Neural cell (in vitro differentiated cells): ENCODE data around the gene CUEDC1.

Experiments
- CTCF ChIP-seq: fragments of 450-650 bp; IDR thresholded peaks from 2 replicates; pipeline ENCODE4 v1.5.1; 2014; ENCODE audit warnings: antibody characterized with exemption, mild to moderate bottlenecking, moderate library complexity; ENCODE audit not compliant: poor library complexity, severe bottlenecking
- EP300 ChIP-seq: fragments of 450-650 bp; conservative IDR thresholded peaks from 2 replicates; pipeline ENCODE4 v1.6.1; 2014; ENCODE audit warnings: antibody characterized with exemption, mild to moderate bottlenecking, moderate library complexity; ENCODE audit not compliant: poor library complexity, severe bottlenecking
- EZH2 ChIP-seq: fragments of 200-600, 300-800 bp; shearing (Covaris generic), sonication (generic); IDR thresholded peaks from 2 replicates; pipeline ENCODE4 v1.6.1; 2014; ENCODE audit warnings: antibody characterized with exemption, low read length, borderline replicate concordance, mild to moderate bottlenecking; ENCODE audit not compliant: insufficient read depth, poor library complexity, severe bottlenecking
- POLR2AphosphoS5 ChIP-seq: IDR thresholded peaks from 2 replicates; pipeline ENCODE4 v1.6.1; 2012
- SMC3 ChIP-seq: fragments of 450-650 bp; conservative IDR thresholded peaks from 2 replicates; pipeline ENCODE4 v1.6.1; 2014; ENCODE audit warnings: antibody characterized with exemption, mild to moderate bottlenecking, moderate library complexity; ENCODE audit not compliant: poor library complexity
- TAF1 ChIP-seq: IDR thresholded peaks from 2 replicates; pipeline ENCODE4 v1.6.1; 2012; ENCODE audit warnings: low read depth
- TF ChIP-seq, protein P1 (sequence below): IDR thresholded peaks from 2 replicates; pipeline ENCODE4 v1.6.1; 2012; ENCODE audit warnings: borderline replicate concordance

DNA sequence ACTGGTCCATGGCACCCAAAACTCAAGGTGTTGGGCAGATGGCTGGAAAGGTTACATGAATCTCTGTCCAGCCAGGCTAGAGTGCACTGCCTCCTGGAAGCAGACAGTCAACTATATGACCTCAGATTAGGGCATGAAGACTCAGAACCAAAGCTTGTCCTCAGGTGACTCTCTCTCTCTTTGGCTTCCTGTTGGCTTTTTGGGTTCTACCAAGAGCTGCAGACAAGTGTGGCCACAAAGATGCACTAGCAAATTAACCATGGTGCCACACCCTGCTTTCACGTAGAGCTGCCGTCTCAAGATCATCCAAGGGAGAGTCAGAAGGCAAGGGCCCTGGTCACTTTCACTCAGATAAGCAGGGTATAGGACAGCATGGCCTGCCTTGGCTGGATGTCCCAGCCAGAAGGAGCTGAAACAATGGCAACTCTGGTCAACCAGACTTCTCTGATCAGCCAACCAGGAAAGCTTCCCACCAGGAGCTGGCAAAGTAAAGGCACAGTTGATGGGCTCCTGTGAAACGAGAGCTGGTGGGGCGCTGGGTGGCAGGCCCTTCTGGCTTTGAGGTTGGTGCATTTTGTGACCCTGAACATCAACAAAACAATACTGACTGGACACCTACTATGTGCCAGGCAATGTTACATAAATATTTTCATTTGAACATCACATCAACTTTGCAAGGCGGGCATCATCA is 31.9 kb downstream of the CUEDC1 start:
- TF ChIP-seq CTCF (no peak), EP300 (no peak), POLR2AphosphoS5 (no peak), TAF1 (no peak), SMC3 (no peak), EZH2 (no peak)
- TF ChIP-seq, protein P1, sequence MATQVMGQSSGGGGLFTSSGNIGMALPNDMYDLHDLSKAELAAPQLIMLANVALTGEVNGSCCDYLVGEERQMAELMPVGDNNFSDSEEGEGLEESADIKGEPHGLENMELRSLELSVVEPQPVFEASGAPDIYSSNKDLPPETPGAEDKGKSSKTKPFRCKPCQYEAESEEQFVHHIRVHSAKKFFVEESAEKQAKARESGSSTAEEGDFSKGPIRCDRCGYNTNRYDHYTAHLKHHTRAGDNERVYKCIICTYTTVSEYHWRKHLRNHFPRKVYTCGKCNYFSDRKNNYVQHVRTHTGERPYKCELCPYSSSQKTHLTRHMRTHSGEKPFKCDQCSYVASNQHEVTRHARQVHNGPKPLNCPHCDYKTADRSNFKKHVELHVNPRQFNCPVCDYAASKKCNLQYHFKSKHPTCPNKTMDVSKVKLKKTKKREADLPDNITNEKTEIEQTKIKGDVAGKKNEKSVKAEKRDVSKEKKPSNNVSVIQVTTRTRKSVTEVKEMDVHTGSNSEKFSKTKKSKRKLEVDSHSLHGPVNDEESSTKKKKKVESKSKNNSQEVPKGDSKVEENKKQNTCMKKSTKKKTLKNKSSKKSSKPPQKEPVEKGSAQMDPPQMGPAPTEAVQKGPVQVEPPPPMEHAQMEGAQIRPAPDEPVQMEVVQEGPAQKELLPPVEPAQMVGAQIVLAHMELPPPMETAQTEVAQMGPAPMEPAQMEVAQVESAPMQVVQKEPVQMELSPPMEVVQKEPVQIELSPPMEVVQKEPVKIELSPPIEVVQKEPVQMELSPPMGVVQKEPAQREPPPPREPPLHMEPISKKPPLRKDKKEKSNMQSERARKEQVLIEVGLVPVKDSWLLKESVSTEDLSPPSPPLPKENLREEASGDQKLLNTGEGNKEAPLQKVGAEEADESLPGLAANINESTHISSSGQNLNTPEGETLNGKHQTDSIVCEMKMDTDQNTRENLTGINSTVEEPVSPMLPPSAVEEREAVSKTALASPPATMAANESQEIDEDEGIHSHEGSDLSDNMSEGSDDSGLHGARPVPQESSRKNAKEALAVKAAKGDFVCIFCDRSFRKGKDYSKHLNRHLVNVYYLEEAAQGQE = no peak
